Measurements from ENCODE around the gene RARS2.

RARS2 gene

DNA sequence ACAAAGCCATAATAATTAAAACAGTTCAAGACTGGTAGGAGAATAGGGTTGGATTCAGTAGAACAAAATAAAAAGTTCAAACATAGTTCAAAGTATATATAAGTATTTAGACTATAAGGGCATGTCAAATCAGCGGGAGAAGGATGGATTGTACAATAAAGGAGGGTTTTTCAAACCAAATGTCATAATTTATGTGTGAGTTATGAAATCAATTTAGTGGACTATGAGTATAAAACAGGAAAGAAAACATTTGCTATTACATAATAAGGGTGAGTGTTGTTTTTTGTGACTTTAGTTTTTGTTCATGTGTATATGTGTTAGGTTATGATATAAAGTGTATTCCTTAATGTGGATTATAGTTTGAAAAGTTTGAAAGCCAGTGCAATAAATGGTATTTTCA, 10.8 kb upstream of the RARS2 start:
- Histone ChIP-seq H2AFZ (no peak overlapping the region), H3K36me3 (ENCODE audit: control insufficient read depth, insufficient read depth, low read length) (no peaks in the 10 kb centered on the region), H3K4me1 (no peaks in the 10 kb centered on the region), H3K9ac (no peak overlapping the region), H3K4me2 (ENCODE audit: low read length) (no peak overlapping the region), H3K27me3 (ENCODE audit: control insufficient read depth, insufficient read depth, low read length) (no peaks in the 10 kb centered on the region), H3K4me3 (ENCODE audit: low read depth, low read length) (no peak overlapping the region), H3K9me3 (ENCODE audit: control insufficient read depth, low read length) (no peaks in the 10 kb centered on the region), H3K79me2 (no peaks in the 10 kb centered on the region), H3K27ac (no peak overlapping the region)
- no peak for TF ChIP-seq CTCF (IDR thresholded peaks at IDR 0.05)

- Histone ChIP-seq H3K9ac (no peak overlapping the region), H3K4me2 (ENCODE audit: low read length) (peak overlapping the region; percentile 89)
- TF ChIP-seq CTCF (IDR thresholded peaks at IDR 0.05) = no peak
Observed at GRCh38 chr6:87590990-87591389, 1.2 kb upstream of the RARS2 start.

DNA sequence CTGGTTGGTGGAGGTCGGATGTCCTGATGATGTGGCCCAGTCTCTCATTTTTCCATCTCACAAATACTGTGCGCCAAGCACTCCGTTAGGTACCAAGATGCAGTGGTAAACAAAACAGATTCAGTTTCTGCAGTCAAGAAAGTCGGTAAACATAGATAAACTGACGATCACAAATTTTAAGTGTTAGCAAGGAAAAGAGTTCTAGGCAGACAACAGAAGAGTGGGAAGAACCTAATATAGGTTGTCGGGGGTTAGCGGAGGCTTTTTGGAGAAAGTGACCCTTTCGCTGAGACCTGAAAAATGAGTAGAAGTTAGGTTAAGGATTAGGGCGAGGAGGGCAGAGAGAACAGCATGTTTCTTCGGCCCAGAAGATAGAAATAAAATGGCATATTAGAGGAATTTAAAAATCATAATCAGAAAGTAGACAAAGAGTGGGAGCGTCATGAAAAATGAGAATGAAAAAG, 662 bp upstream of the RARS2 start:
- peak overlapping the region; percentile 76 for H3K27ac ChIP-seq
- H3K79me2 ChIP-seq = peaks cover 69% of the 10 kb centered on the region
- H3K4me2 ChIP-seq (ENCODE audit: low read length) = peak overlapping the region; percentile 89
- H2AFZ ChIP-seq = peak overlapping the region; percentile 91
- H3K9ac ChIP-seq = no peak overlapping the region
- H3K27me3 ChIP-seq (ENCODE audit: control insufficient read depth, insufficient read depth, low read length) = no peaks in the 10 kb centered on the region
- H3K9me3 ChIP-seq (ENCODE audit: control insufficient read depth, low read length) = no peaks in the 10 kb centered on the region
- no peak for TF ChIP-seq CTCF (IDR thresholded peaks at IDR 0.05)
- peak overlapping the region; percentile 84 for H3K4me3 ChIP-seq (ENCODE audit: low read depth, low read length)
- no peaks in the 10 kb centered on the region for H3K36me3 ChIP-seq (ENCODE audit: control insufficient read depth, insufficient read depth, low read length)
- H3K4me1 ChIP-seq = peaks cover 3% of the 10 kb centered on the region

More at GRCh38 chr6:87590990-87591389, 1.2 kb upstream of the RARS2 start:
- no peak overlapping the region for H2AFZ ChIP-seq
- H3K27ac ChIP-seq = no peak overlapping the region
- H3K27me3 ChIP-seq (ENCODE audit: control insufficient read depth, insufficient read depth, low read length) = no peaks in the 10 kb centered on the region
- H3K4me1 ChIP-seq = peaks cover 3% of the 10 kb centered on the region
- H3K36me3 ChIP-seq (ENCODE audit: control insufficient read depth, insufficient read depth, low read length) = no peaks in the 10 kb centered on the region
- peaks cover 69% of the 10 kb centered on the region for H3K79me2 ChIP-seq
- no peaks in the 10 kb centered on the region for H3K9me3 ChIP-seq (ENCODE audit: control insufficient read depth, low read length)
- H3K4me3 ChIP-seq (ENCODE audit: low read depth, low read length) = peak overlapping the region; percentile 84

GRCh38 chr6:87588756-87589407, 905 bp downstream of the RARS2 start:
- no peaks in the 10 kb centered on the region for H3K27me3 ChIP-seq (ENCODE audit: control insufficient read depth, insufficient read depth, low read length)
- TF ChIP-seq CTCF (IDR thresholded peaks at IDR 0.05) = no peak
- peaks cover 72% of the 10 kb centered on the region for H3K79me2 ChIP-seq
- H3K27ac ChIP-seq = peak overlapping the region; percentile 76
- peak overlapping the region; percentile 58 for H3K9ac ChIP-seq
- H3K9me3 ChIP-seq (ENCODE audit: control insufficient read depth, low read length) = no peaks in the 10 kb centered on the region
- peak overlapping the region; percentile 91 for H2AFZ ChIP-seq
- H3K4me1 ChIP-seq = peaks cover 4% of the 10 kb centered on the region
- peak overlapping the region; percentile 89 for H3K4me2 ChIP-seq (ENCODE audit: low read length)
- no peaks in the 10 kb centered on the region for H3K36me3 ChIP-seq (ENCODE audit: control insufficient read depth, insufficient read depth, low read length)
- peak overlapping the region; percentile 84 for H3K4me3 ChIP-seq (ENCODE audit: low read depth, low read length)

All from parathyroid adenoma (tissue), 2 donors.